ENCODE data around the gene MUS81.

DNA sequence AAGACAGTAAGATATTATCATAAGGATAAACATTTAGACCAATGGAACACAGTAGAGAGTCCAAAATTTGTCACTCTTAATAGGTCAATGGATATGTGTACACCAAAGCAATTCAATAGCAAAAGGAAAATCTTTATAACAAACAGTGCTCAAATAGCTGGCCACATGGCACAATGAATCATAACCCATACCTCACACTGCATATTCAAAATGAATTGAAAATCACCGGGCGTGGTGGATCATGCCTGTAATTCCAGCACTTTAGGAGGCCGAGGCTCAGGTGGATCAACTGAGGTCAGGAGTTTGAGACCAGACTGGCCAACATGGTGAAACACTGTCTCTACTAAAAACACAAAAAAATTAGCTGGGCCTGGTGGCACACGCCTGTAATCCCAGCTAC is 18.1 kb upstream of the MUS81 start:
- TF ChIP-seq, protein P1, sequence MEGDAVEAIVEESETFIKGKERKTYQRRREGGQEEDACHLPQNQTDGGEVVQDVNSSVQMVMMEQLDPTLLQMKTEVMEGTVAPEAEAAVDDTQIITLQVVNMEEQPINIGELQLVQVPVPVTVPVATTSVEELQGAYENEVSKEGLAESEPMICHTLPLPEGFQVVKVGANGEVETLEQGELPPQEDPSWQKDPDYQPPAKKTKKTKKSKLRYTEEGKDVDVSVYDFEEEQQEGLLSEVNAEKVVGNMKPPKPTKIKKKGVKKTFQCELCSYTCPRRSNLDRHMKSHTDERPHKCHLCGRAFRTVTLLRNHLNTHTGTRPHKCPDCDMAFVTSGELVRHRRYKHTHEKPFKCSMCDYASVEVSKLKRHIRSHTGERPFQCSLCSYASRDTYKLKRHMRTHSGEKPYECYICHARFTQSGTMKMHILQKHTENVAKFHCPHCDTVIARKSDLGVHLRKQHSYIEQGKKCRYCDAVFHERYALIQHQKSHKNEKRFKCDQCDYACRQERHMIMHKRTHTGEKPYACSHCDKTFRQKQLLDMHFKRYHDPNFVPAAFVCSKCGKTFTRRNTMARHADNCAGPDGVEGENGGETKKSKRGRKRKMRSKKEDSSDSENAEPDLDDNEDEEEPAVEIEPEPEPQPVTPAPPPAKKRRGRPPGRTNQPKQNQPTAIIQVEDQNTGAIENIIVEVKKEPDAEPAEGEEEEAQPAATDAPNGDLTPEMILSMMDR (conservative IDR thresholded peaks at IDR 0.05; ENCODE audit: low read depth, low read length) = no peak
- TF ChIP-seq SMC3 (IDR thresholded peaks at IDR 0.05; ENCODE audit: low read depth, low read length) = no peak
- TF ChIP-seq POLR2A (IDR thresholded peaks at IDR 0.05; ENCODE audit: low read depth, low read length) = no peak
- no peak for TF ChIP-seq CEBPB (IDR thresholded peaks at IDR 0.05; ENCODE audit: low read depth, low read length)
- TF ChIP-seq USF2 (IDR thresholded peaks at IDR 0.05; ENCODE audit: low read depth, low read length) = no peak
- no peak for TF ChIP-seq ELK1 (IDR thresholded peaks at IDR 0.05; ENCODE audit: borderline replicate concordance, low read depth, low read length)
- TF ChIP-seq MAFK (IDR thresholded peaks at IDR 0.05; ENCODE audit: low read depth, low read length) = no peak
- TF ChIP-seq RAD21 (IDR thresholded peaks at IDR 0.05; ENCODE audit: low read length) = no peak
- TF ChIP-seq RFX5 (IDR thresholded peaks at IDR 0.05; ENCODE audit: low read depth, low read length) = no peak
- no peak for TF ChIP-seq MAZ (IDR thresholded peaks at IDR 0.05; ENCODE audit: borderline replicate concordance, low read depth, low read length)
- TF ChIP-seq MXI1 (IDR thresholded peaks at IDR 0.05; ENCODE audit: borderline replicate concordance, low read depth, low read length) = no peak
- no peak for TF ChIP-seq NFE2L2 (IDR thresholded peaks at IDR 0.05; ENCODE audit: low read depth, low read length)
- TF ChIP-seq BHLHE40 (IDR thresholded peaks at IDR 0.05; ENCODE audit: low read depth, low read length) = no peak

Data from IMR-90 (cell line).